SK-N-MC (cell line): ENCODE data around the gene TEKT3.

ENCODE experiments used
- DNase-seq: peaks from one replicate; pipeline ENCODE4 v3.0.0-alpha.2; 2011; ENCODE audit warnings: low read depth, low spot score
- H3K27ac ChIP-seq: fragments of 200-600 bp; sonication (generic); 2 replicates; pipeline ENCODE4 v1.5.1; 2016; ENCODE audit warnings: mixed run types
- H3K36me3 ChIP-seq: fragments of 200-600 bp; sonication (generic); 2 replicates; pipeline ENCODE4 v1.6.1; 2017; ENCODE audit warnings: antibody characterized with exemption, low read length, mixed read lengths; ENCODE audit not compliant: insufficient read depth
- H3K4me3 ChIP-seq: fragments of 200-600 bp; sonication (generic); 2 replicates; pipeline ENCODE4 v1.5.1; 2016
- H3K9ac ChIP-seq: fragments of 200-600 bp; sonication (generic); 2 replicates; pipeline ENCODE4 v1.8.0; 2017; ENCODE audit warnings: mixed run types, mixed read lengths; ENCODE audit not compliant: insufficient read length
- H3K9me3 ChIP-seq: fragments of 200-600 bp; sonication (generic); 2 replicates; pipeline ENCODE4 v1.6.1; 2017; ENCODE audit warnings: low read depth, mild to moderate bottlenecking, antibody characterized with exemption, low read length, moderate library complexity, mixed read lengths
- EZH2 ChIP-seq: fragments of 200-600 bp; sonication (generic); IDR thresholded peaks from one replicate; pipeline ENCODE4 v1.6.1; 2017; ENCODE audit warnings: antibody characterized with exemption
- FOXP2 ChIP-seq: optimal IDR thresholded peaks from 2 replicates; pipeline ENCODE3; 2011; ENCODE audit warnings: mild to moderate bottlenecking, moderate library complexity; ENCODE audit not compliant: insufficient read depth; ENCODE audit errors: extremely low read length, control extremely low read depth
- POLR2AphosphoS5 ChIP-seq: IDR thresholded peaks from 2 replicates; pipeline ENCODE4 v1.6.1; 2012; ENCODE audit warnings: mild to moderate bottlenecking, low read depth, low read length, borderline replicate concordance

Gene TEKT3

DNA sequence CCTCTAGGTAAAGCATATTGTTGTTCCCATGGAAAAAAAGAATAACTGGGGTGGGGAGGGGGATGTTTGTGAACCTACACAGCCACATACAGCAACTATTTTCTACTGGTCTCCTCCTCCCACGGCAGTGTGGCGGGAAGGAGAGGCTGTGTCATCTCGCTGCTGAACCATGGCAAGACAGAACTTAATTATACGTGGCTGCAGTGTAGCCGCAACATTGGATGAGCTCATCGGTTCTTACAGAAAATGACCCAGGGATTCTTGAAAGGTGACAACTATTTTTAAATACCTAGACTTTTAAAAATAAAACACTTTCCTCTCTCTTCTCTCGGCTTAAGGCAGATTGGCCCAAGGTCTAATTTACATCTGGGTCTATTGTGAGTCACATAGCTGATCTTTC lies 19.8 kb upstream of the TEKT3 start:
- no peak overlapping the region for H3K4me3 ChIP-seq
- no peak for DNase-seq
- no peaks in the 10 kb centered on the region for H3K9me3 ChIP-seq
- H3K36me3 ChIP-seq = no peaks in the 10 kb centered on the region
- TF ChIP-seq POLR2AphosphoS5 (no peak), EZH2 (no peak), FOXP2 (no peak)
- no peak overlapping the region for H3K9ac ChIP-seq
- no peak overlapping the region for H3K27ac ChIP-seq

DNA sequence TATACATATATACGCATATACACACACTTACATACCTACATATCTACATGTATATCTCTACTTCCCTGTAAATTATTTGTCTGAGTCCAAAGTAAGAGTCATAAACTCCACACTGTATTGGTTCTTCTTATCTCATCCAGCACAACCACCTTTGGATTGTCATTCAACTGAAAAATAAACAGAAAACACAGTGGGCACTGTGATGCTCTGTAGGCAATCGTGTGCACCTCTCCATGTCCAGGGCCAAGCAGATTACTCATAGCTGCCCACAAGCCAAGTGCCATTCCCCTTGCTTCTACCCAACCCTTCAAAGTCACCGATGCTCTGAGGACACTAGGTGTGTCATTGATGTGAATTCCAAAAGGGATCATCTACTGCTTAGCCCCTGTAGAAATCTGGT lies 12.9 kb upstream of the TEKT3 start:
- no peak for DNase-seq
- H3K4me3 ChIP-seq = no peak overlapping the region
- no peak overlapping the region for H3K9ac ChIP-seq
- H3K27ac ChIP-seq = no peak overlapping the region
- no peaks in the 10 kb centered on the region for H3K36me3 ChIP-seq
- TF ChIP-seq FOXP2 = no peak
- H3K9me3 ChIP-seq = no peaks in the 10 kb centered on the region

DNA sequence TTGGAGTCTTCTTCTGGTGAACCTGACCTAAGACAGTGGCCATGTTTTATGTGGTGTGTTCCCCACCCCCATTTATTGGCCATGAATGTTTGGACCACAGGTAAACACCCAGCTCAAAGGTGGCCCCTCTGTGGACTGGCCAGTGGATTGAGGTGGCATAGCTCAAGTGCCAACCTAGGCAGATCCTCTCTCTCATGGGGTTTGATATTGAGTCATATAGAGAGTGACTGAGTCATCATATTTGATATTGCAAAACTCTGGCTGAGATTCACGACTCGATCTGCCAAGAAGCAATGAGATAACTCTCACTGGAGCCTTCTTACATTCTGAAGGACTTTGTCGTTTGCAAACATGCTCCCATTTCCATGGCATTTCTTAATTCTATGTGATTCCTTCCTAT lies 10.5 kb upstream of the TEKT3 start:
- H3K9me3 ChIP-seq = no peaks in the 10 kb centered on the region
- H3K4me3 ChIP-seq = no peak overlapping the region
- no peak for TF ChIP-seq FOXP2
- no peak for TF ChIP-seq EZH2
- no peak for TF ChIP-seq POLR2AphosphoS5
- no peaks in the 10 kb centered on the region for H3K36me3 ChIP-seq
- no peak for DNase-seq
- H3K9ac ChIP-seq = no peak overlapping the region
- no peak overlapping the region for H3K27ac ChIP-seq

- H3K9me3 ChIP-seq = no peaks in the 10 kb centered on the region
- TF ChIP-seq POLR2AphosphoS5 = no peak
- no peak for TF ChIP-seq EZH2
- no peak for TF ChIP-seq FOXP2
- H3K27ac ChIP-seq = no peak overlapping the region
- no peak overlapping the region for H3K4me3 ChIP-seq
- DNase-seq = no peak
- no peaks in the 10 kb centered on the region for H3K36me3 ChIP-seq
- H3K9ac ChIP-seq = no peak overlapping the region
These were observed 10.1 kb upstream of the TEKT3 start for GRCh38 chr17:15351478-15351840.

DNA sequence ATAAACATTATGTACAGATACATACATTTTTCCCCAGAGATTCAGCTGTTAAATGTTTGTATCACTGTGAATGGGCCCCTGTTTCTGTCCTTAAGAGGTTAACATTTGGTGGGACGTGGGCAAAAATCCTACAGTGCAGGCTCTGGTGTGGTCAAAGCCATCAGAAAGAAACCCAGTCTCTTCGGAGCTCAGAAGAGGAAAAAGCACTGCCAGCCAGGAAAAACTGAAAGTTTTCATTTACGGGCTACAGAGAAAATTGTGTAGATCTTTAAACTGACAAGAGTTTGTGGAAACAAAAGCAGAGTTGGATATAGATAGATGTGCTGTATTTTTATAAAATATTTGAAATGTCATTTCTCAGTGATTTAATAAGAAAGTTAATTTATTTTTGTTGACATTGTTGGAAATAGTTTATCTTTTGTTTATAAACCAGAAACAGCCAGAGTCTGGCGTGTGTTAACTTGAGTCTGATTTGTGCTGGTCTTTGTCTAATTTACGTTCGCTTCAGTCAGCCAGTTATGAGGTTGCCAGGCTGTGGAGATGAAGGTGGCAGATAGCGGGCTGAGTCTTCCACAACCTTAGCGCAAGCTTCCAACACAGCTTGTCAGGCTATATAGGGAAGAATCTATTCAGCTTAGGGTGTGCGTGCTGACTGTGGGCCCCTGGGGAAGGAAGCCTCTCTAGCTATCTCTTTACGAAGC lies 9.5 kb upstream of the TEKT3 start:
- H3K27ac ChIP-seq = no peak overlapping the region

DNA sequence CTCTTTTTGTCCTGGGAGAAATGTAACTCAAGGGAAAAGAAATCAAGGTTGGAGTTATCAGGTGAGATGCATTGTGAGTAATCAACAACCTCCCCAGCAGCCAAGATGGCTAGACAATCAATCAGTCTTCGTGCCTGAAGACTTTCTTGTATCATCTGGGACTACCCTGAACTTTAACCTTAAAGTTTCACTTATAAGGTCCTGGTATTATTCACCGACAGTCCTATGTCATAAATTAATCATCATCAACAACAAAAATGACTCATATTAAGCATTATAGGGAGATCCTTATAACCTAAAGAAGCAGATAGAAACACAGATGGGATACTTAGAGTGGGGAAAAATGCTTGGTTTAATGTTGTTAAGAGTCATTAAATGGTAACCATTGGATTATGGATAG lies 7.7 kb upstream of the TEKT3 start:
- Histone ChIP-seq H3K36me3 (no peaks in the 10 kb centered on the region), H3K9ac (no peak overlapping the region), H3K4me3 (no peak overlapping the region), H3K9me3 (no peaks in the 10 kb centered on the region), H3K27ac (no peak overlapping the region)
- no peak for TF ChIP-seq POLR2AphosphoS5
- no peak for TF ChIP-seq FOXP2
- TF ChIP-seq EZH2 = no peak
- no peak for DNase-seq

More for the DNA sequence above, 9.5 kb upstream of the TEKT3 start:
- no peaks in the 10 kb centered on the region for H3K9me3 ChIP-seq
- no peaks in the 10 kb centered on the region for H3K36me3 ChIP-seq
- TF ChIP-seq FOXP2 (no peak), EZH2 (no peak), POLR2AphosphoS5 (no peak)
- DNase-seq = no peak
- no peak overlapping the region for H3K4me3 ChIP-seq
- no peak overlapping the region for H3K9ac ChIP-seq

- Histone ChIP-seq H3K9ac (no peak overlapping the region), H3K27ac (no peak overlapping the region), H3K9me3 (no peaks in the 10 kb centered on the region), H3K4me3 (no peak overlapping the region), H3K36me3 (no peaks in the 10 kb centered on the region)
- TF ChIP-seq FOXP2 = no peak
- TF ChIP-seq EZH2 = no peak
- TF ChIP-seq POLR2AphosphoS5 = no peak
- DNase-seq = no peak
These were observed 6.6 kb upstream of the TEKT3 start for GRCh38 chr17:15348021-15348420.

- no peak for DNase-seq
- H3K27ac ChIP-seq = no peak overlapping the region
- H3K36me3 ChIP-seq = no peaks in the 10 kb centered on the region
- H3K9ac ChIP-seq = no peak overlapping the region
- no peaks in the 10 kb centered on the region for H3K9me3 ChIP-seq
- TF ChIP-seq POLR2AphosphoS5 = no peak
- TF ChIP-seq FOXP2 = no peak
- TF ChIP-seq EZH2 = no peak
- H3K4me3 ChIP-seq = no peak overlapping the region
These were observed 4.7 kb upstream of the TEKT3 start for GRCh38 chr17:15346066-15346595.

DNA sequence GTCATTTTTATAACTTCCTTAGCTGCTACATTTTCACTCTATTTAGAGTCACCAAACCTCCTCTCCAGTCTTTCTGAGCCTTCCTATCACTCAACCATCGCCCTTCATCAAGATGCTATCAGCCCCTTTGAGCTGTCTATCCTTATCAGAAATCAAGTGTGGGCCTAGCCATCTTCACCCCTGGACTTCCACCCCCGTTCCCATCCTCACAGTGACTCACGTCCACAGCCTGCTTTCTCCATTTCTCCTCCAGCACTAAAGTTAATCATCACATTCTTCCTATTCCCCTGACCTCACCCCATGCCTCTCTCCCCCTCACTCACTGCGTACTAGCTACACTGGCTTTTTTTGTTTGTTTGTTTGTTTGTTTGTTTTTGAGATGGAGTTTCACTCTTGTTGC lies 2.4 kb upstream of the TEKT3 start:
- TF ChIP-seq EZH2 = no peak
- TF ChIP-seq FOXP2 = no peak
- no peak for TF ChIP-seq POLR2AphosphoS5
- Histone ChIP-seq H3K9ac (no peak overlapping the region), H3K36me3 (no peaks in the 10 kb centered on the region), H3K4me3 (no peak overlapping the region), H3K27ac (no peak overlapping the region), H3K9me3 (no peaks in the 10 kb centered on the region)
- DNase-seq = no peak
